Measurements from ENCODE around the gene ADD1. TPM values are rescaled to one million over a fixed set of nuclear protein-coding genes. Genes with fewer than 3 reads are reported as not detected.
A peak's percentile ranks its signal among the peaks of the same experiment; 100 is the strongest.

The ADD1 gene
- total RNA-seq, 4 donors from 2014 or later, result 122 to 299 (median 196) TPM

GRCh38 chr4:2930135-2930757, 86.6 kb downstream of the ADD1 start:
- 90% methylated on average over 9 of the region's 12 CpGs for WGBS
- peak; percentile 64 to 76 for DNase-seq (ENCODE audit: low spot score in 2 of 2)
- no peak for TF ChIP-seq POLR2AphosphoS5 (IDR thresholded peaks at IDR 0.05)
- TF ChIP-seq EP300 (IDR thresholded peaks at IDR 0.05), result no peak
- no peak for TF ChIP-seq POLR2A (IDR thresholded peaks at IDR 0.05)
- TF ChIP-seq, protein P1, sequence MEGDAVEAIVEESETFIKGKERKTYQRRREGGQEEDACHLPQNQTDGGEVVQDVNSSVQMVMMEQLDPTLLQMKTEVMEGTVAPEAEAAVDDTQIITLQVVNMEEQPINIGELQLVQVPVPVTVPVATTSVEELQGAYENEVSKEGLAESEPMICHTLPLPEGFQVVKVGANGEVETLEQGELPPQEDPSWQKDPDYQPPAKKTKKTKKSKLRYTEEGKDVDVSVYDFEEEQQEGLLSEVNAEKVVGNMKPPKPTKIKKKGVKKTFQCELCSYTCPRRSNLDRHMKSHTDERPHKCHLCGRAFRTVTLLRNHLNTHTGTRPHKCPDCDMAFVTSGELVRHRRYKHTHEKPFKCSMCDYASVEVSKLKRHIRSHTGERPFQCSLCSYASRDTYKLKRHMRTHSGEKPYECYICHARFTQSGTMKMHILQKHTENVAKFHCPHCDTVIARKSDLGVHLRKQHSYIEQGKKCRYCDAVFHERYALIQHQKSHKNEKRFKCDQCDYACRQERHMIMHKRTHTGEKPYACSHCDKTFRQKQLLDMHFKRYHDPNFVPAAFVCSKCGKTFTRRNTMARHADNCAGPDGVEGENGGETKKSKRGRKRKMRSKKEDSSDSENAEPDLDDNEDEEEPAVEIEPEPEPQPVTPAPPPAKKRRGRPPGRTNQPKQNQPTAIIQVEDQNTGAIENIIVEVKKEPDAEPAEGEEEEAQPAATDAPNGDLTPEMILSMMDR (IDR thresholded peaks at IDR 0.05), result no peak
- Histone ChIP-seq H3K27ac (peak overlapping the region; percentile 35), H3K36me3 (peaks cover 67% of the 10 kb centered on the region), H3K9me3 (no peaks in the 10 kb centered on the region), H3K4me1 (peaks cover 35% of the 10 kb centered on the region), H3K27me3 (no peaks in the 10 kb centered on the region), H3K4me3 (no peak overlapping the region)

DNA sequence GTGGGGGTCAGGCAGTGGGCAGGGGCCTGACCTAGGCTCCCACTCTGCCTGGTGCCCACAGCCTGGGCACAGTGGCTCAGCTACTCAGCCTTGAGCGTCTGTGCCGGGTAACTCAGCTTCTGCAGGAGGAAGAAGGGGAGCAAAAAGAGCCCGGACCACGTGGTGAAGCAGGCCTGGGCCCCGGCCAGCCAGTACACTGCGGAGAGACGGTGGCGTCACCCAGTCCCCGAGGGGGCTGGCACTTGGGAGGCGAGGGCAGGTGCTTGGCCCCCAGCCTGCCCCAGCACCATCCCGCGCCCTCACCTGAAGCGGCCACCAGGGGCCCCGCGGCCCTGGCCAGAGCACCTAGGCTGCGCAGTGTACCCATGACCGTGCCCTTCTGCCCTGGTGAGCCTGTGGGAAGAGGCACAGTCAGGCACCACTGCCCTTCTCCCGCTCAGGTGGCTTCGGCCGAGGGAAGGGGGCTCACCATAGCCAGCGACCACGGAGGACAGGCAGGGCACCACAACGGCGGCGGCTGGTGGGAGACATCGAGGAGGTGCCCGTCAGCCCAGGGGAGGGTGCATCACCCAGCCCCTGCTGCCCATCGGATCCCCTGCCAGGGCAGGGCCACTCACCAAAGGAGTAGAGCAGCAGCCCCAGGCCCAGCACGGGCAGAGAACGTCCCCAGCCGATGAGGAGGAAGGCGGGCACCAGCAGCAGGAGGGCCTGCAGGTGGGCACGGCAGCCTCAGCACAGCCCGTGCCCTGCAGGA, 87.3 kb downstream of the ADD1 start:
- Histone ChIP-seq H3K27me3 (no peaks in the 10 kb centered on the region), H3K36me3 (peaks cover 60% of the 10 kb centered on the region), H3K4me1 (peaks cover 42% of the 10 kb centered on the region), H3K27ac (peak overlapping the region; percentile 35), H3K4me3 (no peak overlapping the region), H3K9me3 (no peaks in the 10 kb centered on the region)
- WGBS, result no CpG with 5 or more reads among the region's 34 CpGs
- no peak for TF ChIP-seq EP300 (IDR thresholded peaks at IDR 0.05)
- TF ChIP-seq POLR2A (IDR thresholded peaks at IDR 0.05), result no peak
- TF ChIP-seq POLR2AphosphoS5 (IDR thresholded peaks at IDR 0.05), result no peak
- TF ChIP-seq, protein P1 (IDR thresholded peaks at IDR 0.05), result no peak
- peak; percentile 74 to 77 for DNase-seq (ENCODE audit: low spot score in 2 of 2)

DNA sequence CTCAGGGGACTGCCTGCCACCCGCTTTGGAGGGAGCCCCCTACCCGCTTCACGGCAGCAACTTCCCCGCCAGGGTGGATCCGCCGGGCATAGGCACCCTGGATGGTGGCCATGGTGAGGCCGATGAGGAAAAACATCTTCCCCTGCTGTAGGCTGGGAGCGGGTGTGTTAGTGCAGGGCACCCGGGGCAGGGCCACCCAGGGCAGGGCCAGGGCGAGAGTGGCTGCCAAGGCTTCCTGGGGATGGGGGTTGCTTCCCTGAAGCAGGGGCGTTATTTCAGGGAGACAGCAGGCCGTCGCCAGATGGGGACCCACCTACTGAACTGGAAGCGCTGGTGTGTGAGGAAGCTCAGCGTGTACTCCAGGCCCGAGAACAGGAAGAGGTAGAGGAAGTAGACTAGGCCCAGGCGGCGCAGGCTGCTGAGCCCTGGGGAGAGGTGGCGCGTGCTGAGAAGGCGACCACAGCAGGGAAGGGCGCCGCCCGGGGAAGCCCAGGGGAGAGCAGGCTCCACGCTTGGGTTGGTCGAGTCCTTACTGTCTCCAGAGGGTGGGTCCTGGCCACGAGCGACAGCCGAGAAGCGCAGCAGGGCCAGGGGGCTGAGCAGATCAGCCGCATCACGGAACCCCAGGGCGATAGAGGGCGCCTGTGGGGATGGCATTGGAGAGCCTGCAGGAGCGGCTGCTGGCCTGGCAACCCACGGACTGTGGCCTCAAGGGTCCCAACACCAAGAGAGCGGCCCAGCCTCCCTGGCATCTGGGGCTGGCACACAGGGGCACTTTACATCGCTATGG, 88.1 kb downstream of the ADD1 start:
- H3K9me3 ChIP-seq, result no peaks in the 10 kb centered on the region
- H3K36me3 ChIP-seq, result peaks cover 53% of the 10 kb centered on the region
- WGBS, result 42% methylated on average over 8 of the region's 38 CpGs
- TF ChIP-seq POLR2A (IDR thresholded peaks at IDR 0.05) (no peak), EP300 (IDR thresholded peaks at IDR 0.05) (no peak), POLR2AphosphoS5 (IDR thresholded peaks at IDR 0.05) (no peak)
- TF ChIP-seq, protein P1 (IDR thresholded peaks at IDR 0.05), result no peak
- peak overlapping the region; percentile 89 for H3K27ac ChIP-seq
- H3K4me3 ChIP-seq, result no peak overlapping the region
- H3K4me1 ChIP-seq, result peaks cover 50% of the 10 kb centered on the region
- no peaks in the 10 kb centered on the region for H3K27me3 ChIP-seq
- peak; percentile 74 to 85 for DNase-seq (ENCODE audit: low spot score in 2 of 2)

- peak overlapping the region; percentile 89 for H3K4me3 ChIP-seq
- WGBS, result 76% methylated on average over 10 of the region's 18 CpGs
- peaks cover 57% of the 10 kb centered on the region for H3K4me1 ChIP-seq
Observed at GRCh38 chr4:2932321-2932950, 88.8 kb downstream of the ADD1 start.

GRCh38 chr4:2932951-2933565, 89.4 kb downstream of the ADD1 start:
- peak overlapping the region; percentile 89 for H3K27ac ChIP-seq
- H3K9me3 ChIP-seq, result no peaks in the 10 kb centered on the region
- peak in 1 of 2 donors; percentile 80 for DNase-seq (ENCODE audit: low spot score in 2 of 2)
- no peaks in the 10 kb centered on the region for H3K27me3 ChIP-seq
- H3K36me3 ChIP-seq, result peaks cover 44% of the 10 kb centered on the region
- 73% methylated on average over 9 of the region's 15 CpGs for WGBS
- peaks cover 63% of the 10 kb centered on the region for H3K4me1 ChIP-seq
- no peak for TF ChIP-seq POLR2A (IDR thresholded peaks at IDR 0.05)
- no peak for TF ChIP-seq EP300 (IDR thresholded peaks at IDR 0.05)
- TF ChIP-seq, protein P1 (IDR thresholded peaks at IDR 0.05), result no peak
- TF ChIP-seq POLR2AphosphoS5 (IDR thresholded peaks at IDR 0.05), result no peak
- H3K4me3 ChIP-seq, result peak overlapping the region; percentile 89

More at GRCh38 chr4:2932321-2932950, 88.8 kb downstream of the ADD1 start:
- no peak for TF ChIP-seq EP300 (IDR thresholded peaks at IDR 0.05)
- peak; percentile 71 to 77 for DNase-seq (ENCODE audit: low spot score in 2 of 2)
- Histone ChIP-seq H3K9me3 (no peaks in the 10 kb centered on the region), H3K27me3 (no peaks in the 10 kb centered on the region), H3K36me3 (peaks cover 45% of the 10 kb centered on the region), H3K27ac (peak overlapping the region; percentile 89)

Data from suprapubic skin (tissue), 4 donors.